Activated T-cell treated with anti-CD3 and anti-CD28 coated beads, Interleukin-2, amount 50 U/mL, for 1 hour (primary cell): ENCODE results near the gene DLST.

Experiments used
- DNase-seq: peaks from one replicate; pipeline ENCODE4 v3.0.0-alpha.2; 2020

Gene DLST

GRCh38 chr14:74942608-74943007 lies 60.9 kb downstream of the DLST start:
- no peak for DNase-seq

GRCh38 chr14:74945261-74945851 lies 63.6 kb downstream of the DLST start:
- no peak for DNase-seq

DNA sequence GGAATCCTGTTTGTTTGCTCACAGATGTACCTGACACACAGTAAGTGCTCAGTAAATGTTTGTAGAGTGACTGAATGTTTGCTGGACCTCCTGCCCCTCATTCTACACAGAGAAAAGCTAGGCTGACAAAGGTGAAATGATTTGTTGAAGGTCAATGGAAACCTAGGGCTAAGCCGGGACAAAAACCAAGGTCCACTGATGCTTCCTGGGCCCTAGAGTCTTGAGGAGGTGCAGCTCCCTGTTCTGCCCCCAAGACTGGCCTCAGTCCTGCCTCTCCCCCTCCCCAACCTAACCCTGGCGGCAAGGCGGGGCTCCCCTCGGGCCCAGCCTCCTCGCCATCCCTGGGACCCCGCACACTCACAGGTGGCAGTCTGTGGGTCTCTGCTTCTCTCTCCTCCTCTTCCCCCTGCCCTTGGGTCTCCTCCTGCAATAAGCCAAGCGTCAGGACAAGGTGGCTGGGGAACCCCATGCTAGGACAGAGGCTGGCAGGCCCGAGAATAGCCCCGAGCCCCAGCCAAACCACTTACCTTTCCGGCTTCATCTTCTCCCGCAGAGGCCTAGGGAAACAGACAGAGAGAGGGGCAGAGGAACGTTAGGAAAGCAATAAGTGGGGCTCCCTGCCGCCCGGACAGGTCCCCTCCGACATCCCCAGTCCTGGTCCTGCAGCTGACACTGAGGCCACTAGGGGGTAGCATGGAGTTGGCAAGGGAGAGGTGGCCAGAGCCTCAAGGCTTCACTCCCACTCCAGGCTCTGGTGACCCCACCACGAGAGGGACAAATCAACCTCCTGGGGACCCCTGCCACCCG lies 64.3 kb downstream of the DLST start:
- peak; percentile 77 for DNase-seq

- no peak for DNase-seq
Measured at GRCh38 chr14:74946659-74947281, 65.1 kb downstream of the DLST start.

DNA sequence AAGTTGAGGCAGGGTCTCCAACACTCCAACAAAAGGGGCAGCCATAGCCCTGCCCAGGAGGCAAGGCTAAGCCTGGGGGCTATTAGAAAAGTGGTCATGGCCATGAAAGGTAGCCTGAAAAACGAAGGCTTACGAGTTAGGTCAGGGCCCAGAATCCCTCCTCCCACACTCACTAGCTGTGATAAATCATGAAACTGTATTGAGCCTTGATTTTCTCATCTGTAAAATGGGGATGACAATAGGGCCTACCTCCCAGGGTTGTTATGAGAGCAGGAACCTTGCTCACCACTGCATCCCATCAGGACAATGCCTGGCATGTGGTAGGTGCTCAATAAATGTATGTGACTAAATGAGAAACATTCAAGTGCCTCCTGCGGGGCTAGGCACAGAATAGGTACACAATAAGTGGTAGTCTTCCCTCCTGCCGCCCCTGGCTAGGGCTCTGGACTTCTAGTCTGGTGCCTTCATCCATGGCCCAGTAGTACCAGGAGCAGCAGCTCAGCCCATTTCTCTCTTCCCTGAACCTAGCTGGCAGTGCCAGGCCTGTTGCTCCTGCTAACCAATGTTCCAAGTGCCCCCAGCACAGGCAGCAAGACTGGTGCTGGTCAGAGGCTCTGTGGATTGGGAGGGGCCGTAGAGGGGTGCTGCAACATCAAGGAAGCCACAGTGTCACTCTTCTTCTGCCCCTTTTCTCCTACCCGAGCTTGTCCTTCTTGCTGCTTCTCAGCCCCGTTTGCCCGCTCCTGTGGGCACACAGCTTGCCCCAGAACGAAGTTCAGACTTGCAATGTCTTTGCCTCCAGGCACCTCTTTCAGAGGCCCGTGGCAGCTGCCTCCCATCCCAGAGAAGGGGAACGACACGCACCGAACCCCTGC lies 65.9 kb downstream of the DLST start:
- no peak for DNase-seq

- no peak for DNase-seq
Measured at GRCh38 chr14:74948228-74949175, 66.8 kb downstream of the DLST start.

DNA sequence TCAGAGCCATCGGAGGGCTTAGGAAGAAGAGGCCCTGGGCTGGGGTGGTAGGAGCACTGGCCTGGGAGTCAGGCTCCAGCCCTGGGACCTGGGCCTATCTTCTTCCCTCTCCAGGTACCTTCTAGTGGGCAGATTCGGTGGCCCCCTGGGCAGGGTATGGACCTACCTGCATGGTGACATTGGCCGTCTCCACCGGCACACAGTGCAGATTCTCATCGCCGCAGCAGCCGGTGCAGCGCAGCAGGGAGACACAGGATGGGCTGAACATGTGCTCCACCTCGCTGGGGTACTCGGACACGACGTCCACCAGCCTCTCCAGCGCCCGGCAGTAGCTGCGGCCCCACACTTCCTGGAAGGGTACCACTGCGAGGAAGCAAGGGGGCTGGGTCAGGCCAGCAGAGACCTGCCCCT lies 67.5 kb downstream of the DLST start:
- DNase-seq: no peak

DNA sequence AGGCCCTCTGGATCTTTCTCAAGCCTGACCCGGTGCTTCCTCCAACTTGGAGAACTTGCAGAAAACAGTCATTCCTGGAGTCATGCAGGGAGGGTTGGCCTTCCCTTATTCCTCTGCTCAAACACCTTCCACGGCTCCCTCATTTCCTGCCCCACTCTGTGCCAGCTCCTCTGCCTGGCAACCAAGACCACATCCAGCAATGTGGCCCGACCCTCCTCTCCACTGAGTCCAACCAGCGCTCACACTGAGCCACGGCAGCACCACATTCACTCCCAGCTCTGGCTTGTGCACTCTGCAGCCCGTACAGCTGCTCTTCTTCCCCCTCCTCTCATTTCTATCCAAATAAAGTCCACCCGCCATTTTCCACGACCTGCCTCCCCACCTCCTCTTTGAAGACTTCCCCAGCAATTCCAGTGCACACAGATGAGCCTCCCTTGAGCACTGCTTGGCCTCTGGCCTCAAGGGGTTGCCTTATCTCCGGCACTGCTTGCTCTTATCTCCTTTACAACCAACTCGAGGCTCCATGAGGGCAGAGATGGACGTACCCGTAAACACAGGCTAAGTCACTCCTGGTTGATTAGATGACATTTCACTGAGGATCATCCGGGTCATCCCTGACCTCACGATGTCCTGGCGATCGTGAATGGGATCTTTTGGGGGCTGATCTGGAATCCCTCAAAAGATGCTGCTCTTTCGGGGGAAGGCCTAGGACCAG lies 68.3 kb downstream of the DLST start:
- DNase-seq: no peak

DNA sequence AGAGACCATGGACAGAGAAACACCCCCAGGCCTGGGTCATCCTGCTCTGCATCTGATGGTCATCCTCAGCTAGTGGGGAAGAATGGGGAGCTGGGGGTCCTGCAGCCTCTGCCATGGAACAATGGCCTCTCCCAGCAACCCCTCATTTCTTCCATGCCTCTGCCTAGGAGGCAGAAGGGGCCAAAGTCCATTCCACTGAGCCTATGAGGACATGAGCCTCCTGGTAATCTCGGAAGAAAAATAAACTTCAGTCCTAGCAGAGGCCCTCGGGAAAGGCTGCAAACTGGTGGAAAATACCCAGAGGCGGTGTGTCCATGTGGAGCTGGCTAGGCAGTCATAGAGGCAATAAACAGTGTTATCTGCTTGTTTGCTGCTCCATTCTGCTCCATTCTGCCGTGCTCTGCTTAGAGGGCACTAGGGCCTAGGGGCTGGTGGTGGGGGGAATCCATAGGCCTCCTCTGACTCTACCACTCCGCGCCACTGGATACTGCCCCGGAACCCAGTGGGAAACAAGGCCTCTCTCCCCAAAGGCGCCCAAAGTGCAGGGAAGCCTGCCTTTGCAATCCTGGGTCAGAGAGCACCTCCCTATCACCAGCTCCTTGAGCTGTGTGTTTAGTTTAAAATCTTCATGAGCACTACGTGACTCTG lies 69.2 kb downstream of the DLST start:
- no peak for DNase-seq

DNA sequence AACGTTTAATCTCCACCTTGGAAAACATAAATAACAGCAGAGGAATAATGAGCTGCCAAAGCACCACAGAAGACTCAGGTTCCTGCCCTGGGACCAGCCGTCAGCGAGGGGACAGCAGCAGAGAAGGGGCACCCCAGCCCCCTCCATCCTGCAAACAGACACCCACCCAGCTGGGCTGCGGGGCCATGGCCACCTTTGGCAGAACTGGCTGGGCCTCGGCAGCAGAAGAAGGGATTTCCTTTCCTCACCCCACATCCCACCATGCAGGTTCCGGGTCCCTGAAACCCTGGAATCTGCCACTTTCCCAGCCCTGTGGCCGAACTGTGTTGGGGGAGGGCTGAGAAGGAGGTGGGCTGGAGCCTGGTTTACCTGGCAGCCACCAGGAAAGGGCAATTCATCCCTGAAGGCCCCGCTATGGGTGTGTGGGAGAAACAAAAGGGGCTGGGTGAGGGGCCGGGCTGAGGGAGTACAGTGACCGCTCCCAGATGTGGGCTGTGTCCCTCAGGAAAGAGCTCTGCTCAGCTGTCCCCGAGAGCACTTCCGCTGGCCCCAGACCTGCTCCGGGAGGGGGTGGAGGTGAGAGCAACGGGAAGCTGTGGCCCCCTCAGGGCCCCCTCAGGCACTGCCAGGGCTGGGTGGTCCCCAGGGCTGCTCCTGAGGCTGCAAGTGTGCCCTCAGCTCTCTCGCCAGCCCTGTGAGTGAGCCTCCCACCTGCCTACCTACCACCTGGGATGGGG lies 69.9 kb downstream of the DLST start:
- no peak for DNase-seq

GRCh38 chr14:74952180-74952665 lies 70.5 kb downstream of the DLST start:
- no peak for DNase-seq

DNA sequence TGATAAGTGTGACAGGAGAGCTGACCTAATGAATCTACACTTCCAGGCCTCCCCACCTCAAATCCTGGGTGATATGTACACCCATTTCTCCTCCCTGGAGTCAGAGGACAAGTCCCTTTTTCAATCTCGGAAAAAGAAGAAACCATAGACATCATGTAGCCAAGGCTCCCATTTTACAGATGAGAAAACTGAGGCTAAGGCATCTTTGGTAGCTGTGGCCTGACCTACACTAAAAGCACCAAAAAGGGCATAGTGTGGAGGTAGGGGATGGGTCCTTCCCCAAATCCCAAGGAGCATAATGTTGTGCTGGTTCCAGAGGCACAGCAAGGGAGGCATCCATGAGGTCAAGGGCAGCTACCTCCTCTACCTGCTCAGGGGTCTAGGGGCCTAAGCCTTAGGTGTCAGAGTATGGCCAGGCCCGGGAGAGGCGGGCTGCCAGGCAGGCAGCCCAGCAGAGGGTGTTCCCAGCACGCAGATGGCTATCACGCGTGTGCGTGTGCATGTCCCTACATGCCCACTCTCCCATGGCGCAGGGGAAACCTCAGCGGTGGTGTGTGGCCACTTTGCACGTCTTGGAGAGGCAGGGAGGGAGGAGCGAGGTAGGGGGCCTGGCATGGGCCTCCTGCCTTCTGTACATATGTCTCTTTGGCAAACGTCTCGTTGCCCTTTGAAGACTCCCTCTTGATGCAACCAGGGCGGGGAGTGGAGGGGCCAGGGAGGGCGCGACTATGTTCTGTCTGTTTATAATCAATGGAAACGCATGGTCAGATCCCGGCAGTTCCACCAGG lies 71.2 kb downstream of the DLST start:
- DNase-seq: no peak
